HG02943 (cell line): ENCODE data around the gene WDFY4.

Experiments used
- ATAC-seq: cut with Tn5 transposase; IDR thresholded peaks from one replicate; pipeline ENCODE4 v1.9.1; 2021; ENCODE audit warnings: mild to moderate bottlenecking, low read depth, moderate library complexity; ENCODE audit not compliant: unreplicated experiment

The WDFY4 gene

DNA sequence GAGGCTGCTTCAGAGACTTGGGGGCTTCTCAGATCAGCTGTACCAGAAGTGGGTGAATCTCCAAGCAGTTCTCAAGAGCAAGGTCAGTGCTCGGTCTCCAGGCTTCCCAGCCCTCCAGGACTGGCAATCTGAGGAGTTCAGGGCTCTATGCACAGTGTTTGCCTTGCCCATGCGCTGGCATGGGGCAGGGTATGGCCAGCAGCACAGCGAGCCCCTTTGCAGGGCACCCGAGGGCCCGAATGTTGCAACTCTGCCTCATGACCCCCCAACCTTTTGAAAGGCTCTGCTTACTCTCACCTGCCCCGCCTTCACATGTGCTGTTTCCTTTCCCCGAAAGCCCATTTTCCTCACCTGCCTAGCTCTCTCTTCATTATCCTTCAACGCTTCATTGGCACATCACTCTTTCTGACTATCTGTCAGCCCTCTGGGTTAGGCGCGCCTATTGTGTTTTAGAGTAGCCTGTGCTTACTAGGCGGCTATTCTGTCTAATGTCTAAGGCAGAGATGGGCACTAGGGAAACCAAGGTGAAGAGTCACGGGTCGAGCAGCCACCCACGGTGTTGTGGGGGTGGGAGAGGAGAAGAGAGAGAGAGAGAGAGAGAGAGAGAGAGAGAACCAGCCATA is 83.6 kb downstream of the WDFY4 start:
- no peak for ATAC-seq

DNA sequence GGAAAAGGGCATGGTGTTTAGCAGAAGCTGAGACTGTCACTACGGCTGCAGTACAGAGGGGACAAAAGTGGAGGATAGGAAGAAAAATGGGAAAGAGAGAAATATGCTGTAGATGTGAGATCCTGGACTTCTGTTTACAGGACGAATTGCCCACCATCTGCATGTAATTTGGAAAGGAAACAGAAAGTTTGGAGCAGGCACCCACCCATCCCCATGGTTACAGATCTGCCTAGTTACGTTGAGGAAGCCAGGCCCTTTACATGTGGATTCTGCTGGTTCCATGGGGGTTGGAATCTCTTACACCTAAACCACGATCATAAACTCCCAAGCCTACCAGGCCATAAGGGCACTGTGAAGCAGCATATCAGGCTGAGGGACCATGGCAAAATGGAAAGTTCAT is 84.3 kb downstream of the WDFY4 start:
- ATAC-seq: no peak

DNA sequence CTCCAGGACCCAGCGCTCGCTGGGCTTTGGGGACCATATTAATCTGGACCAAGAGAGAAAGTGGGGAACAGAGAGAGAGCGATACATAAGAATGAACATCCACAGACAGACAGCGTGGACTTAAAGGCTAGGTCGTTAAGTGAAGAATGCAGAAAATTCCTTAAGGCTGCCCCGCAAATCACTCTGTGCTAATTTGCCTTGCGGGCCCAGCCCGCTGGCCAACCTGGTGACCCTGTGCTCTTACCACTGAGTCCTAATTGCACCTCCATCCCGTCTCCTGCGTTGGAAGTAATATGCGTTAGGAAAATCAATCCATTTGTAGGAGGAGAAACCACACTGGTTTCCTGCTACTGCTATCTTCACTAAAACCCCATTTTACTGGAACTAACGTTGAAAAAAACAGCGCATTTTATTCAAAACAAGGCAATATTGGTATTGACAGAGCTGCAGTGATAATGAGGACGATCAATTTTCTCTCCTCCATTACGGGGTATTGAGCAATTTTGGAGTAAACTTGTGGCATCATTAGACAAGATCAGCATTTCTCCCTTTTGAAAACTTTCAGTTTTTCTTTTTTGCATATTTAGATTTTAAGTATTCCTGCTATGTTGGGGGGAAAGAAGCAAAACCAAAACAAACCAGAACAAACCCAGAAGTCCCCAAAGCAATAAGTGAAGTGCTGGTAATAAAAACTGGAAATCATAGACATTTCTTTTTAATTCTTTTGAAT is 85.2 kb downstream of the WDFY4 start:
- ATAC-seq: no peak

DNA sequence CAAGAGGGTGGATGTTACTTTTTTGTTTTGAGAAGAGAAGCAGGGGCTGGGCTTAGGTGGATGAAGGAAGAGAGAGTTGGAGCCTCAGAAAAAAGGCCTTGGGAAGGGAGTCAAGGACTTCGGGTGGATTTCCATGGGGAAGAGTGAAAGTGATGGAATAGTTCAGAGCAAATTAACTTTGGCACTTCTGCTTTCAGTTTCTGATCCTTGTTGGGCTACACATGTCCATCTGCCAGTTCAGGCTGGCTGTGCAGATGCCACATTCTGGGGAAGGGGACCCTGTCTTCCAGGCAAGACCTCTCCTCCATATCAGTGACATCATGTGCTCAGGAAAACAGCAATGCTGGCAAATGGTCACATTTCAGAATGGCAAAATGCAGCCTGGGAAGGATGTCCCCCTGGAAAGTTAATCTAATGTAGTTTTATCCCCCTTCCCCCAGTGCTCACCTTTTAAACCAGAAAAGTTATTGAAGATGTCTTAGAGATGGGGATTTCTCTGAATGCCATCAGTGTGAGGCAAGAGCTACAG is 86.0 kb downstream of the WDFY4 start:
- ATAC-seq: no peak

DNA sequence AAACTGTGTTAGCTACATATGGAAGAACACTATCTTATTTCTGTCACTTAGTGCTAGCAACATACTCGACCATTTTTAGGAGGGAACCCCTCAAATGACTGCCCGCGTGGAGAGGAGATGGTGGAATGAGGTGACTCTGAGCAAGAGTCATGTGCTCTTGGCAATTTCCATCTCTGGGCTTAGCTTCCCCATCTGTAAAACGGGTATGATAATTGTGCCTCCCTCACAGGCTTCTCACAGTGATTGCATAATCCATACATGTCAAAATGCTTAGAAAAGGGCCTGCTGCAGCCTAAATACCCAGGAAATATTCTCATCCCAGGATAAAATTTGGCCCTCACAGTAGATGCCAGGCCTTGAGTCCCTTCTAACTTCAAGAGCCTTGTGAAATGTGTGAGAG is 86.6 kb downstream of the WDFY4 start:
- ATAC-seq: no peak

DNA sequence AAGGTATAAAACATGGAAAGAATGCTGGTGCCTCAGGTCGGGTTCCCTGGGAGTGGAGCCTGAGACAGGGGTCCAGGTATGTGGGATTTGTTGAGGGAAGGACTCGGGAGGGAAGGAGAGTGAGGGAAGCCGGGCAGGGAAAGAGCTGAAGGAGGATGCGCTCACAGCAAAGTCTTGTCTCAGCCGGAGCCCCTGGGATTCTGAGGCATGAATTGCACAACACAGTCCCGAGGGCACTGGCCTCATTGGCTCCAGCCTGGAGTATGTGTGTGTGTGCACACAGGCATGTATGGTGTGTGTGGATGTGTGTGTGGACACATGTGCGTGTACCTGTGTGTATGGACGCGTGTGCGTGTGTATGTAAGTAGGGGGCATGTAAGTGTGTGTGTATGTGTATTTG is 87.4 kb downstream of the WDFY4 start:
- ATAC-seq: no peak

DNA sequence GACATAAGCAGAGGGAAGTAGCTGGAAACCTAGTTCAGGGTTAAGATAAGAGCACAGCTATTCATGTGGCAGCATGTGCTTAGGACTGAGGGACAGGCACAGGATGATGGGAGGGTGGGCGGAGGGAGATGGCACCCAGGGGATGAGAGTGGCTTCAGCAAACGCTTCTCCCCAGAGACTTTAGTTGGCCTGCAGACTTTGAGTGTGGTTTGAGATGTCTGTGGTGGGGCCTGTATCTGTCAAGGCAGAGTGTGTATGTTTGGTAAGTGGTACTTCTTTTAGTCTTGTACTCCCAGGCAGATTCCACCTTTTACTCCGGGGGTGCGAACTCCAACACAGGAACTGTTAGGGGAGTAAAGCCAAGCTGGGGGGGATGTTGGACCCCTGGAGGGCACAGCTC is 88.9 kb downstream of the WDFY4 start:
- ATAC-seq: no peak

DNA sequence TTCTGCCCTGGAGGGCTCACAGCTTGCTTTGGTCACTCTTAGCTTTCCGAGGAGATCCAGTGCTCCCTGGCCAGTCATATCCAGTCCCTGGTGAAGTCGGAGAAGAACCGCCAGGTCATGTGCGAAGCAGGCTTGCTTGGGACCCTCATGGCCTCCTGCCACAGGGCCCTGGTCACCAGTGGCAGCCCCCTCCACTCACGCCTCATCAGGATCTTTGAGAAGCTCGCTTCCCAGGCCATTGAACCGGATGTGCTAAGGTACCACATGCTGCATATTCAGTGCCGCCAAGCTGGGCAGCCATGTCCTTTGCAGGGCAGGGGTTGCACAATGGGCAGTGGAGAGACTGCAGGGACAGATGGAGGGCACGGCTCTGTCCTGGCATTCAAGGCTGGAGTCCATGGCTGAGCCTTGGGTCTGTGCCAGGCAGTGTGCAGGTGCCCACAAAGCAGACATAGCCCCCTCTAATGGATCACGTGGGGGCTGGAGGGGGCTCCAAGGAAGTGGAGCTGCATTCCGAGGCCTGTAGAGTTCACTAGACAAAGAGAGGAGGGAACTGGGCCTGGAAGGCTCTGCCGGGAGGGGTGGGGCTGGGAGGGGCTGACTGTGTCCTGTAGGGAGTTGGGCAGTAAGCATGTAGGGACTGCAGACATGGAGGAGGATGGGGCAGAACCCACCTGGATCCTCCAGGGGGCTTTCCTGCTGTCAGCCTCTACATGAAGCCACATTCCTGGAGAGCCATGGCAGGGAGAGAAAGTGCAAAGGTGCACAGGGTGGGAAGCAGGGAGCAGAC is 89.9 kb downstream of the WDFY4 start:
- no peak for ATAC-seq

DNA sequence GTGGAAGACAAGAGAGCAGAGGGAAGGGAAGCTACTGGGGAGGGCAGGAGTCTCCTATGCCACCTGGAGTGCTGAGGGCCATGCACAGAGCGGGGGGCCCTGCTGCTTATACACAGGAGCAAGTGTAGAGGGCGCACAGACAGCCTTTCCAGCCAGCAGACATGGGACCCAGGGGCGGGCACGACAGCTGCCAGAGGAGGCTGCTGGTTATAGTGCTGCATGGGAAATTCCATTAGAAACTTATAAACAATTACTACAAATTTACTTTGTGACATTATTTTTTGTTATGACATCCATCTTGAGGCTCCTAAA is 90.5 kb downstream of the WDFY4 start:
- ATAC-seq: no peak

DNA sequence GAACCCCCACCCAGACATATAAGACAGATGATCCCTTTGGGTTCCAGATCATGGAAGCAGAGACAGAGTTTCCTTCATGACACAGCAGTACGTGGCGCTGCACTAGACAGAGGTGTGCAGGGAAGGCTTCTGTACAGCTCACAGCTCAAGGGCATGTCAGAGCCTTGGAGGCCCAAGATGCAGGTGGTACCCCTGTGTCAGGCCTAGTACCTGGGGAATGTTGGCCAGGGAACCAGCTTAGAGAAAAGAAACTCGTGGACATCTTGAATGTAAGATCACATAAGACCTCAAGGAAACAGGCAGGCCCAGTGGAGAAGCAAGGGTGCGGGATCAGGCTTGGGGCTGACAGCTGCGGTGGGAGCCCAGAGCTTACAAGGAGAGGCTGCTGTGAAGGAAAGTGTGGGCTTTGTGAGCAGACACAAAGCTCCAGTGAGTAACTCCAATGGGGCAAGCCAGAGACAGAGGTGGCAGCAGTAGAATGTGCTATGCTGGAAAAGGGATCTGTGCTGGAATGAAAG is 91.4 kb downstream of the WDFY4 start:
- no peak for ATAC-seq

DNA sequence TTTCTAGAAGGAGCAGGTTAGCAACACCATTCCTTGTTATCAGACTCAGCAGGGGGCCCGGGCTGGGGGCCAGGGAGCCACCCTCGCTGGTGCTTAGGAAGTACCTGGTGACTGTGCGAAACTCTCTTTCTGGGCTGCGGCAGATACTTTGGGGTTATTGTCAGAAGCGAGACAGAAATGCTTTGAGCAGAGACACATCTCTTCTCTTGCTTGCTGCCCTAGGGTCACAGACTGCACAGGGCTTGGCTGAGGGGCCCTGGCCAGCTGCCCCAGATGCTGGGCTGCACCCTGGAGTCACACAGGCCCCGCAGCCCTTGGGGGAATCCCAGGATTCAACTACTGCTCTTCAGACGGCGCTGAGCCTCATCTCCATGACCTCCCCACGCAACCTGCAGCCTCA is 91.9 kb downstream of the WDFY4 start:
- no peak for ATAC-seq

DNA sequence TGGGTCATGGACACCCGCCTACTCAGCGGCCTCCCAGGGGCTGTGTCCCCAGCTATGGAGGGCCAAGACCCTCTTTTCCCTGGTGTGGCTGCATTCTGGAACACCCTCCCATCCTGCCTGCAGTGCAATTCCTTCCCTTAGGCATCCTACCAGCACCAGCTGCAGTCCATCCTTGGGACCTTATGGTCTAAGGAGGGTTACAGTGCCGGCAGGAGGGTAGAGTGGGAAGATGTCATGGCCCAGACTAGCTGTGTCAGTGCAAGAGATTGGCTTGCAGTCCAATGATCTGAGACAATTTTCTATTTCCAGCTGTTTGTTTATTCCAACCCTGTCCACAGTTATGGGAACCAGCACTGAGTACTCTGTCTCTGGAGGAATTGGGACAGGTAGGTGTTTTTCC is 92.4 kb downstream of the WDFY4 start:
- no peak for ATAC-seq

DNA sequence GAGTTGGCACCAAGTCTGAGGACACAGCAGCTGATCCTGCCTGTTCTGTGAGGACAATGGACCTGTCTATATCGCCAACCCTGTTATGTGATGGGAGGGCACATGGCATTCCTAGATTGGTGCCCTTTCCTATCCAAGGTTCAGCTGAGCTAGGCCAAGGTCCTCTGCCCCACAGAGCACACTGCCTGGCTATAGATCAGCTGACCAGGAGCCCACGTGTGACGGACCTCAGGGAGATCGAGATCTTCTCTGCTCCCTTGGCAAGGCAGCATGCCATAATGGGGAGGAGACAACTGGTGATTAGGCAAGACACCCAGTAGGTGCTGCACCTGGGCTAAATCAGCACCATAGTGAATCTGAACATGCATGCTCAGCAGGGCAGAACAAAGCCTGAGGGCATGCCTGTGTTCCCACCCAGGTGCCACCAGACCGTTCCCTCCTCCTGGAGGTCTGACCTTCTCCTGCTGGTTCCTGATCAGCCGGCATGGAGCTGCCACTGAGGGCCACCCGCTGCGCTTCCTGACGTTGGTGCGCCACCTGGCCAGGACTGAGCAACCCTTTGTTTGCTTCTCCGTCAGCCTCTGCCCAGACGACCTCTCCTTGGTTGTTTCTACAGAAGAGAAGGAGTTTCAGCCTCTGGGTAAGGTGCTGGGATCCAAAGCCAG is 93.7 kb downstream of the WDFY4 start:
- no peak for ATAC-seq

DNA sequence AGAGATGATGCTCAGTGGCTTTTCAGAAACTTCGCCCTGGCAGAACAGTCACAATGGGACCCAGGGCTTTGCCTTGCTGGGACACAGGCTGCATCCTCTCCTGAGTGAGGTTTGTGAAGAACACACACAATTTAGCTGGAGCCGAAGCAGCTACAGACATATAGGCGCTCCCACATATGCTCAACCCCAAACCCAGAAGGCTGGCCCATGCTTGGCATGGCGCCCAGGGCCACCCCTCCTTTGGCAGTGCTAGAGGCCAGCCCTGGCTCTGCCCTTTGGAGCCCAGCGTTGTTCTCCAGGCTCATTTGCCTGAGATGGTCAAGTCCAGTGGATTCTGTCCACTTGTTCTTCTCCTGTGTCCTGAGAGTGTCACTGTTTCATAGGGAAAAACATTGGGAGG is 94.4 kb downstream of the WDFY4 start:
- ATAC-seq: no peak

DNA sequence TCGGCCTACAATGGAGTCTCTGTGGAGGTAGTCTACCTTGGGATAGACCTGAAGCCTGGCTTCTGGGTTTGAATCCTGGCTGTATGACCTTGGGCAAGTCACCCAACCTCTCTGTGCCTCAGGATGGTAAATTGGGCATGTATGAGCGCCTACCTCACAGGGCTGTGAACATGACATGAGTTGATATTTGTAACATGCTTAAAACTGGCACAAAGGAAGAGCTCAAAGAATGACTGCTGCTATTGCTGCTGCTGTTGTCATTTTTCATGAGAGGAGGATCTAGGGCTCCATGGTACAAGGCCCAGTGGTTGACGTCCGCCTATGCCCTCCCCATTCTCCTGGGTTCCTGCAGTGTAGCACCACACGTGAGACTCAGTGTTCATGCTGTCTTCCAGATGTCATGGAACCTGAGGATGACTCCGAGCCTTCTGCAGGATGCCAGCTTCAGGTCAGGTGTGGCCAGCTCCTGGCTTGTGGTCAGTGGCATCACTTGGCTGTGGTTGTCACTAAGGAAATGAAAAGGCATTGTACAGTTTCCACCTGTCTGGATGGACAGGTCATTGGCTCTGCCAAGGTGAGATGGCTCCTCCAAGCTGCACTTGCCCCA is 95.0 kb downstream of the WDFY4 start:
- ATAC-seq: no peak

DNA sequence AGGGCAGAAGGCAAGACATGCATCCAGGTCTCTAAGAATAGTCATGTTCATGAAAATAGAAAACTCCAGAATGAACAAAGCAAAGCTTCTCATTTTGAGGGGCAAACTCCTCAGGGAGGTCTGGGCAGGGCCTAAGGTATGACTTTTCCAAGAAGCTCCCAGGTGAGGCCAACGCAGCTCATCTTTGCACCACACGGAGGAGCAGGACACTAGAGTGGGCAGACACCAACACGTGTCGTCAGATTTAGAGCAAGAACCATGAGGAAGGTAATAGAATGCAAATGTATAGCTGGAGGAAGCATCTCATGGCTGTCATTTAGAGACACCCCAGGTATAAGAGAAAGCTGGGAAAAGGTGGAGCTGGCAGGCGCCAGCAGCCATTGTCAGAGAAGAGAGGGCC is 95.7 kb downstream of the WDFY4 start:
- ATAC-seq: no peak

DNA sequence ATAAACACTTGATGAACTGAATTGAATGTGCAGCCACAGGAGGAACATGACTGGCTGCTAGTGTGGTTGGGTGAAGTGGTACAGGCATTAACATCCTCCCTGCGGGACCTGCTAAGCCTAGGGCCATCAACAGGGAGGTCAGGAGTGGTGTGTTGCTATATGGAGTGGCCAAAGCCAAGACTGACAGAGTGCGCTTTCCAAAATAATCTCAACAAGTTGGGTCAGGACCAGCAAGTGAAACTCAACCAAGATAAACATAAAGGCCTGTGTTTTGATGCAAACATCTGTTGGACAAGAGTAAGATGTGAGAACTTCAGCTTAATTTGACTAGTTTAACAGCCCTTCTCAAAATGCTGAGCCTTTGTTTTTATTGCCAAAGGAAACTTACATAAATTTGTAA is 97.7 kb downstream of the WDFY4 start:
- ATAC-seq: no peak

DNA sequence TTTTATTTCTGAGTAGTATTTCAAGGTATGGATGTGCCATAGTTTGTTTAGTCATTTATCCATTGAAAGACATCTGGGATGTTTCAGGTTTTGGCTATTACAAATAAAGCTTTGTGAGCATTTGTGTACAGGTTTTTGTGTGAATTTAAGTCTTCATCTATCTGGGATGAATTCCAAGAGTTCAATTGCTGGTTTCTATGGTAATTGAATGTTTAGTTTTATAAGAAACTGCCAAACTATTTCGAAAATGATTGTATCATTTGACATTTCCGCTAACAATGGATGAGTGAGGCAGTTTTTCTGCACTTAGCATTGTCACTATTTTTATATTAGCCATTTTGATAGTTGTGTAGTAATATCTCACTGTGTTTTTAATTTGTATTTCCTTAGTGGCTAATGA is 99.4 kb downstream of the WDFY4 start:
- no peak for ATAC-seq

DNA sequence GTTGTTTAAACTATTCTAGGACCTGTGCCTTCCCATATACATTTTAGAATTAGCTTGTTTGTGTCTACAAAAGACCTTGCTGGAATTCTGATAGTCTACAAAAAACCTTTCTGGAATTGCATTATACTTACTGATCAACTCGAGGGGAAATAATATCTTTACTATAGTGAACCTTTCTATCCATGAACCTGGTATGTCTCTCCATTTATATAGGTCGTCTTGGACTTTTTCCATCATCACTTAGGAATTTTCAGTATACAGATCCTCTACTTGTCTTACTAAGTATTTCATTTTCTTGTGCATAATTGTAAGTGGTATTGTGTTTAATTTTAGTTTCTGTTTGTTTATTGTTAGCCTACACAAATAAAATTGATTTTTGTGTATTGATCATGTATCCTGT is 101.1 kb downstream of the WDFY4 start:
- ATAC-seq: no peak

DNA sequence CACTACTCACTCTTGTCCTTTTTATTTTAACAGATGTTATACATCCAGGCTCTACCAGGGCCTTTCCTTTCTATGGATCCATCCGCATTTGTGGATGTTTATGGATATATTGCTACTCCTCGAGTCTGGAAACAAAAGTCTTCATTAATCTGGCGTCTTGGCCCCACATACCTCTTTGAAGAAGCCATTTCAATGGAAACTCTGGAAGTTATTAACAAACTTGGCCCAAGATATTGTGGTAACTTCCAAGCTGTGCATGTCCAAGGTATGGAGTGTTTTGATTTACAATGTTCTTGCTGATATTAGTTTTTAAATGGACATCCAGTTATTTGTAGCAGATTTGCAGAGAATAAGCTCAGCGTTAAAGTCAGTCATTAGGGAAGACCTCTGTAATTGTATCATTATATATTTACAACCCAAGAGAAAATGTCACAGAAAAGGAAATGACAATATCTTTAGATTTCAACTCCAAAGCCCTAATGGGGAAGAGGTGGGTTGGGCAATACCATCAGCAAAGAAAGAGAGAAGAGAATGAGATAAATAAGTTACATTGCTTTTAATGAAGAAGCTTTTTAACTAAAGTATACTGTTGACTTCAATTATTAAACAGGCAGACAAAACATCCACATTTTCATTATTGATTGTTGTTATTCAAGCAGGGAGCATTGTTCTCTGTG is 102.1 kb downstream of the WDFY4 start:
- ATAC-seq: no peak
